Stimulated activated CD8-positive, alpha-beta memory T cell treated with anti-CD3 and anti-CD28 coated beads, Interleukin-4, amount 100 ng/mL, for 1 hour (primary cell): ENCODE data around the gene CSNK1E.

Experiments used
- DNase-seq, 2 donors: peaks; one replicate each; pipeline ENCODE4 v3.0.0-alpha.2; 2020; ENCODE audit warnings: low read depth in 2 of 2, low spot score in 1 of 2

The CSNK1E gene

GRCh38 chr22:38282397-38282796 lies 34.8 kb downstream of the CSNK1E start:
- no peak for DNase-seq

GRCh38 chr22:38276166-38276565 lies 41.1 kb downstream of the CSNK1E start:
- DNase-seq = no peak

GRCh38 chr22:38273135-38273826 lies 44.0 kb downstream of the CSNK1E start:
- DNase-seq = no peak

- peak; percentile 36 to 63 for DNase-seq
Observed at GRCh38 chr22:38272373-38273134, 44.7 kb downstream of the CSNK1E start, which contains the start of gene TMEM184B. Gene TMEM184B (minus strand): TSS chr22:38273010. CDS start chr22:38247961, 25,049 bp downstream.

GRCh38 chr22:38271927-38272372 lies 45.3 kb downstream of the CSNK1E start:
- DNase-seq = no peak

GRCh38 chr22:38271101-38271500 lies 46.1 kb downstream of the CSNK1E start:
- DNase-seq = no peak

- DNase-seq = no peak
Observed at GRCh38 chr22:38270091-38270992, 46.9 kb downstream of the CSNK1E start.

- no peak for DNase-seq
Observed at GRCh38 chr22:38269466-38269865, 47.8 kb downstream of the CSNK1E start.

GRCh38 chr22:38267086-38267485 lies 50.1 kb downstream of the CSNK1E start:
- peak in 1 of 2 donors; percentile 26 for DNase-seq

- DNase-seq = no peak
Observed at GRCh38 chr22:38266120-38266519, 51.1 kb downstream of the CSNK1E start.

GRCh38 chr22:38264322-38264843 lies 52.9 kb downstream of the CSNK1E start:
- DNase-seq = no peak

GRCh38 chr22:38262051-38262795 lies 55.0 kb downstream of the CSNK1E start:
- DNase-seq = no peak

- no peak for DNase-seq
Observed at GRCh38 chr22:38260761-38261681, 56.2 kb downstream of the CSNK1E start.

GRCh38 chr22:38259370-38259769 lies 57.9 kb downstream of the CSNK1E start:
- no peak for DNase-seq

GRCh38 chr22:38258895-38259294 lies 58.3 kb downstream of the CSNK1E start:
- no peak for DNase-seq

GRCh38 chr22:38257650-38258250 lies 59.5 kb downstream of the CSNK1E start:
- DNase-seq = no peak

- no peak for DNase-seq
Observed at GRCh38 chr22:38257181-38257580, 60.1 kb downstream of the CSNK1E start.

GRCh38 chr22:38255697-38256096 lies 61.5 kb downstream of the CSNK1E start:
- DNase-seq = no peak

- DNase-seq = no peak
Observed at GRCh38 chr22:38251341-38251692, 65.9 kb downstream of the CSNK1E start.
